Neural crest cell (in vitro differentiated cells): ENCODE measurements around the gene KCNJ4. TPM values are rescaled to one million over a fixed set of nuclear protein-coding genes. Genes with fewer than 3 reads are reported as not detected.
"Not testable (repeated sequence)": the region's sequence is repeated elsewhere in the genome, so short reads cannot be mapped to it uniquely, and the experiment has no call there.

Source experiments
- DNase-seq: peaks from one replicate; pipeline ENCODE4 v3.0.0; 2021; ENCODE audit warnings: low read depth, mixed read lengths, low spot score
- H3K27ac Mint-ChIP-seq: one replicate; pipeline ENCODE4 v1.8.0; 2021; ENCODE audit warnings: mild to moderate bottlenecking, mixed read lengths; ENCODE audit not compliant: unreplicated experiment
- H3K27me3 Mint-ChIP-seq: 2 replicates; pipeline ENCODE4 v1.8.0; 2021; ENCODE audit warnings: low read depth, mild to moderate bottlenecking, mixed read lengths
- H3K36me3 Mint-ChIP-seq: 2 replicates; pipeline ENCODE4 v1.8.0; 2021; ENCODE audit warnings: low read depth, mild to moderate bottlenecking, mixed read lengths
- H3K4me1 Mint-ChIP-seq: 2 replicates; pipeline ENCODE4 v1.8.0; 2021; ENCODE audit warnings: mixed read lengths
- H3K4me3 Mint-ChIP-seq: one replicate; pipeline ENCODE4 v1.8.0; 2021; ENCODE audit warnings: mild to moderate bottlenecking, mixed read lengths
- H3K9me3 Mint-ChIP-seq: 2 replicates; pipeline ENCODE4 v1.8.0; 2021; ENCODE audit warnings: mixed read lengths
- total RNA-seq: library from RNA; stranded (reverse); gene quantifications from 2 replicates; pipeline ENCODE4 v1.2.1, GENCODE V29; 2021
- TF ChIP-seq, protein P1 (sequence below): fragments of 200-600 bp; sonication (generic); conservative IDR thresholded peaks from 2 replicates; pipeline ENCODE4 v1.5.0; 2021; ENCODE audit warnings: antibody characterized with exemption, mild to moderate bottlenecking

KCNJ4 gene
- total RNA-seq, 1 donor from 2014 or later = 4.4 TPM

GRCh38 chr22:38394929-38395624, 59.9 kb downstream of the KCNJ4 start:
- peak overlapping the region; percentile 11 for H3K4me3 Mint-ChIP-seq
- not testable (repeated sequence) for H3K36me3 Mint-ChIP-seq

DNA sequence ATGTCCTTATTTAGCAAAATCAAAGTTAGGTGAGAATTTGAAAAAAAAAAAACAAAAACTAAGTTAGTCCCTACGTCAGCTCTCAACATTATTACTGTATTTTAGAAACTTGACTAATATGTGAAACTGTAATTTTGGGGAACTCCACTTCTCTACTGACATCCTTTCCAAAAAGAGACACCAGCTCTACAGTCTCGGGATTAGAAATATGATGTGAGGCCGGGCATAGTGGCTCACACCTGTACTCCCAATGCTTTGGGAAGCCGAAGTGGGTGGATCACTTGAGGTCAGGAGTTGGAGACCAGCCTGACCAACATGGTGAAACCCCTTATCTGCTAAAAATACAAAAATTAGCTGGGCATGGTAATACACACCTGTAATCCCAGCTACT, 65.6 kb downstream of the KCNJ4 start:
- H3K9me3 Mint-ChIP-seq, DNase-seq, H3K27ac Mint-ChIP-seq, H3K27me3 Mint-ChIP-seq, H3K36me3 Mint-ChIP-seq, H3K4me3 Mint-ChIP-seq: not testable (repeated sequence)
- H3K4me1 Mint-ChIP-seq = peaks cover 42% of the 10 kb centered on the region

More at GRCh38 chr22:38394929-38395624, 59.9 kb downstream of the KCNJ4 start:
- Mint-ChIP-seq H3K4me1 (peaks cover 59% of the 10 kb centered on the region), H3K27me3 (peaks cover 11% of the 10 kb centered on the region)
- DNase-seq, H3K27ac Mint-ChIP-seq, H3K9me3 Mint-ChIP-seq: not testable (repeated sequence)

GRCh38 chr22:38388506-38389427, 66.2 kb downstream of the KCNJ4 start:
- not testable (repeated sequence) for H3K27me3 Mint-ChIP-seq, H3K9me3 Mint-ChIP-seq, DNase-seq, H3K4me3 Mint-ChIP-seq, H3K27ac Mint-ChIP-seq, H3K36me3 Mint-ChIP-seq
- H3K4me1 Mint-ChIP-seq = peaks cover 36% of the 10 kb centered on the region

DNA sequence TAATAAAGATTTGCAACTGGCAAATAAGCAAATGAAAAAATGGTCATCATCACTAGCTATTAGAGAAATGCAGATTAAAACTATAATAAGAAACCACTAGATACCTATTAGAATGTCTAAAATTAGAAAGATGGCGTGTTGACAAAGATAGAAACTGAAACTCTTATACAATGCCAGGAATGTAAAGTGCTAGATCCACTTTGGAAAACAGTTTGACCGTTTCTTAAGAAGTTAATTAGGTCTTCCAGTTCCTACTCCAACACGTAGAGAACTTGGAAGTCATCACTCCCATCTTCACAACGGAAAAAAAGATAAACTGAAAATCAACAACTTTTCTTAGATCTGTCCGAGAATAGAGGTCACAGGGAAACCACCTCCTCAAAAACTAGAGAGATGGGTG, 68.1 kb downstream of the KCNJ4 start:
- H3K27me3 Mint-ChIP-seq, H3K27ac Mint-ChIP-seq, DNase-seq, H3K9me3 Mint-ChIP-seq, H3K4me3 Mint-ChIP-seq, H3K36me3 Mint-ChIP-seq: not testable (repeated sequence)
- peaks cover 33% of the 10 kb centered on the region for H3K4me1 Mint-ChIP-seq

DNA sequence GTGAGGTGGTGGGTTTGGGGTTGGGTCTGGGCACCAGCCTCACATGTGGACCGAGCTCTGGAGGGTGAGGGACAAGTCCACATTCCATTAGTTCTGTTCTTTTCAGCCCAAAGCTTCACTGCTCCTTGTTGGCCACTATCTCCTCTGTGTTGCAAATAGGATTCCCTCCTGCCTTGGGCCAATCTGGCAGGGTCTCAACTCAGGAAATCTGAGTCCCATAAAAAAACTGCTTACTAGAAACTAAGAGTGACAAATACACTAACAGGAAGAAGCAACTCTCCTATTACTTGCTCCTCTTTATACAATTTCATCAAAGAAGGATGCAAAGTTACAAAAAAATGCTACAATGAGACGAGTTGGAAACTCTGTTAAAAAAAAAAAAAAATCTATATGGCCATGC, 71.6 kb downstream of the KCNJ4 start:
- Mint-ChIP-seq H3K27ac (no peak overlapping the region), H3K27me3 (no peaks in the 10 kb centered on the region), H3K9me3 (no peaks in the 10 kb centered on the region), H3K4me3 (no peak overlapping the region), H3K36me3 (peaks cover 12% of the 10 kb centered on the region), H3K4me1 (peaks cover 9% of the 10 kb centered on the region)
- TF ChIP-seq, protein P1, sequence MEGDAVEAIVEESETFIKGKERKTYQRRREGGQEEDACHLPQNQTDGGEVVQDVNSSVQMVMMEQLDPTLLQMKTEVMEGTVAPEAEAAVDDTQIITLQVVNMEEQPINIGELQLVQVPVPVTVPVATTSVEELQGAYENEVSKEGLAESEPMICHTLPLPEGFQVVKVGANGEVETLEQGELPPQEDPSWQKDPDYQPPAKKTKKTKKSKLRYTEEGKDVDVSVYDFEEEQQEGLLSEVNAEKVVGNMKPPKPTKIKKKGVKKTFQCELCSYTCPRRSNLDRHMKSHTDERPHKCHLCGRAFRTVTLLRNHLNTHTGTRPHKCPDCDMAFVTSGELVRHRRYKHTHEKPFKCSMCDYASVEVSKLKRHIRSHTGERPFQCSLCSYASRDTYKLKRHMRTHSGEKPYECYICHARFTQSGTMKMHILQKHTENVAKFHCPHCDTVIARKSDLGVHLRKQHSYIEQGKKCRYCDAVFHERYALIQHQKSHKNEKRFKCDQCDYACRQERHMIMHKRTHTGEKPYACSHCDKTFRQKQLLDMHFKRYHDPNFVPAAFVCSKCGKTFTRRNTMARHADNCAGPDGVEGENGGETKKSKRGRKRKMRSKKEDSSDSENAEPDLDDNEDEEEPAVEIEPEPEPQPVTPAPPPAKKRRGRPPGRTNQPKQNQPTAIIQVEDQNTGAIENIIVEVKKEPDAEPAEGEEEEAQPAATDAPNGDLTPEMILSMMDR = no peak
- DNase-seq = no peak

GRCh38 chr22:38381371-38381770, 73.6 kb downstream of the KCNJ4 start:
- not testable (repeated sequence) for H3K4me3 Mint-ChIP-seq, H3K9me3 Mint-ChIP-seq, H3K27me3 Mint-ChIP-seq, DNase-seq, H3K4me1 Mint-ChIP-seq, H3K27ac Mint-ChIP-seq
- H3K36me3 Mint-ChIP-seq = peaks cover 19% of the 10 kb centered on the region

Other genes starting within 250 kb of the KCNJ4 start
- gene TMEM184B, start 182.2 kb downstream of the KCNJ4 start, total RNA-seq = 58.3 and 60.3 TPM in 2 replicates
- gene CSNK1E, start 137.8 kb downstream of the KCNJ4 start, total RNA-seq = 243 and 250 TPM in 2 replicates
- 5.1 and 5.3 TPM in 2 replicates for gene KDELR3, start 12.9 kb upstream of the KCNJ4 start, total RNA-seq
- gene DDX17, start 51.1 kb upstream of the KCNJ4 start, total RNA-seq = 485 and 500 TPM in 2 replicates
- 8.1 and 9.0 TPM in 2 replicates for gene DMC1, start 115.0 kb upstream of the KCNJ4 start, total RNA-seq
- 7.3 and 7.8 TPM in 2 replicates for gene FAM227A, start 201.2 kb upstream of the KCNJ4 start, total RNA-seq
- 39.1 and 39.4 TPM in 2 replicates for gene CBY1, start 201.4 kb upstream of the KCNJ4 start, total RNA-seq
- 105 and 107 TPM in 2 replicates for gene TOMM22, start 226.8 kb upstream of the KCNJ4 start, total RNA-seq
- gene JOSD1, start 245.7 kb upstream of the KCNJ4 start, total RNA-seq = 50.5 and 51.8 TPM in 2 replicates